ENCODE results near the gene KRTAP10-11. TPM values are rescaled to one million over a fixed set of nuclear protein-coding genes. Genes with fewer than 3 reads are reported as not detected.
"Not testable (repeated sequence)": the region's sequence is repeated elsewhere in the genome, so short reads cannot be mapped to it uniquely, and the experiment has no call there.

The KRTAP10-11 gene
- polyA plus RNA-seq, 3 donors from 2014 or later = not detected

- peaks cover 0 to 2% of the 10 kb centered on the region in 2 donors for H3K4me1 Mint-ChIP-seq
- no peak within 1 kb of the TSS for H3K4me3 Mint-ChIP-seq
- H3K27ac Mint-ChIP-seq = peak within 1 kb of the TSS in 2 of 6 donors; percentile 6 to 78
- peaks cover 6 to 12% (median 11%) of the 10 kb centered on the region in 3 donors for H3K36me3 Mint-ChIP-seq
- H3K27me3 Mint-ChIP-seq (ENCODE audit: low read depth in 3 of 3) = peaks cover 3 to 15% (median 7%) of the 10 kb centered on the region in 3 donors
- DNase-seq = no peak
- peaks cover 9 to 19% (median 10%) of the 10 kb centered on the region in 6 donors for H3K9me3 Mint-ChIP-seq
Measured at GRCh38 chr21:44637018-44637850, 9.0 kb upstream of the KRTAP10-11 start, which contains the start of gene KRTAP10-10. TSS of gene KRTAP10-10 (plus strand) at chr21:44637356. CDS start at chr21:44637418, 62 bp downstream.

DNA sequence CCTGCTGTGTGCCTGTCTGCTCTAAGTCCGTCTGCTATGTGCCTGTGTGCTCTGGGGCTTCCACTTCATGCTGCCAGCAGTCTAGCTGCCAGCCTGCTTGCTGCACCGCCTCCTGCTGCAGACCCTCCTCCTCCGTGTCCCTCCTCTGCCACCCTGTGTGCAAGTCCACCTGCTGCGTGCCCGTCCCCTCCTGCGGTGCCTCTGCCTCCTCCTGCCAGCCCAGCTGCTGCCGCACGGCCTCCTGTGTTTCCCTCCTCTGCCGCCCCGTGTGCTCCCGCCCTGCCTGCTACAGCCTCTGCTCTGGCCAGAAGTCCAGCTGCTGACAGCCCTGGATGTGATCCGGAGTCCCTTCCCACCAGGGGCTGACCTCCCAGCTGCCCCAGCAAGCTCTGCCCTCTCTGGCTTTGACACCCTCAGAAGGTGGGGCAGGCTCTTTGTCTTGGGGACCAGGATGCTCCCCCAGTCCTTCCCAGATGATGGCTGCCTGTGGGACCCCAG lies 8.3 kb upstream of the KRTAP10-11 start:
- not testable (repeated sequence) for H3K4me3 Mint-ChIP-seq, H3K4me1 Mint-ChIP-seq, DNase-seq, H3K36me3 Mint-ChIP-seq
- Mint-ChIP-seq H3K27me3 (ENCODE audit: low read depth in 3 of 3) (peaks cover 1 to 15% (median 7%) of the 10 kb centered on the region in 3 donors), H3K9me3 (peaks cover 4 to 15% (median 8%) of the 10 kb centered on the region in 6 donors), H3K27ac (peak overlapping the region in 1 of 6 donors; percentile 78)

DNA sequence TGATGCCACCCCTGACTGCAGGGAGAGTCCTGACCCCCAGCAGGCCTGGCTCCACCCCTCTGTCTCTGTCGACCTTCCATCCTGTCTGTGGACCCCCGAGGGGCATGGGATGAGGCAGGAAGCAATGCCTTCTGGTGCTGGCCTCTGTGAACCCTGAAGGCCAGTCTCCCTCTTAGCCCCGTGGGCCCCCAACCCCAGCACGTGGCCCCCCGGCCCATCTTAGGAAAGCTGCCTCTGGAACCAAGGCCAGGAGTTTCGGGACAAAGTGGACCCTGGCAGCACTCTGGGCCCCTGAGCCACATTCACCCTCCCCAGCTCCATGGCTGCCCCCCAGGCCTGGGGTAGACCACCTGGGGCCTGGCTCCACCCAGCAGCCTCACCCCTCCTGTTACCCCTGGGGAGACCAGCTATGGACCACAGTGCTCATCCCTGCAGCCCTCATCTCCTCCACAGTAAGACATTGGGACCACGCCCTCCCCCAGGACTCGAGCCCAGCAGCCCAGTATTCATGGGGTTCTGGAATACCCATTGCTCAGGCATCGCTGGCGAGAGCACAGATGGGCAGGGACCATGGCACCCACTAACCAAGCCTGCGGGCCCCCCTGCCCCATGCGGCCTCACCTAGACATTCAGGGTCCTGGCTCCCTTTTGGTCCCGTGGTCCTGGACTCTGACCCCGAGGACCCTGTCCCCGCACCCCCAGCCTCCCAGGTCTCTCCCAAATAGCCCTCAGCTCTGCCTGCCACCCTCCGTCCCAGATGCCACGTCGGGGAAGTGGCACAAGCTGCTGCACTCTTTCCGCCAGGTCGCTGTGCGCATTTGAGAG lies 7.5 kb upstream of the KRTAP10-11 start:
- Mint-ChIP-seq H3K27me3 (ENCODE audit: low read depth in 3 of 3) (peaks cover 1 to 15% (median 11%) of the 10 kb centered on the region in 3 donors), H3K9me3 (peaks cover 1 to 15% (median 7%) of the 10 kb centered on the region in 6 donors)
- not testable (repeated sequence) for H3K4me3 Mint-ChIP-seq

GRCh38 chr21:44639331-44639655 lies 6.9 kb upstream of the KRTAP10-11 start:
- Mint-ChIP-seq H3K27me3 (ENCODE audit: low read depth in 3 of 3) (peaks cover 1 to 15% (median 11%) of the 10 kb centered on the region in 3 donors), H3K4me3 (no peak overlapping the region), H3K4me1 (peaks cover 0 to 2% of the 10 kb centered on the region in 2 donors), H3K36me3 (peaks cover 4 to 12% (median 9%) of the 10 kb centered on the region in 3 donors), H3K9me3 (peaks cover 3 to 21% (median 11%) of the 10 kb centered on the region in 6 donors), H3K27ac (no peak overlapping the region)
- no peak for DNase-seq

More for the DNA sequence above, 7.5 kb upstream of the KRTAP10-11 start:
- not testable (repeated sequence) for H3K36me3 Mint-ChIP-seq, H3K27ac Mint-ChIP-seq, H3K4me1 Mint-ChIP-seq, DNase-seq

GRCh38 chr21:44640761-44641160 lies 5.5 kb upstream of the KRTAP10-11 start:
- DNase-seq = no peak
- H3K27ac Mint-ChIP-seq = no peak overlapping the region
- peaks cover 13 to 35% (median 23%) of the 10 kb centered on the region in 6 donors for H3K9me3 Mint-ChIP-seq
- peaks cover 0 to 2% of the 10 kb centered on the region in 2 donors for H3K4me1 Mint-ChIP-seq
- H3K4me3 Mint-ChIP-seq = no peak overlapping the region
- peaks cover 6 to 15% (median 11%) of the 10 kb centered on the region in 3 donors for H3K27me3 Mint-ChIP-seq (ENCODE audit: low read depth in 3 of 3)
- peaks cover 9 to 17% (median 17%) of the 10 kb centered on the region in 3 donors for H3K36me3 Mint-ChIP-seq

DNA sequence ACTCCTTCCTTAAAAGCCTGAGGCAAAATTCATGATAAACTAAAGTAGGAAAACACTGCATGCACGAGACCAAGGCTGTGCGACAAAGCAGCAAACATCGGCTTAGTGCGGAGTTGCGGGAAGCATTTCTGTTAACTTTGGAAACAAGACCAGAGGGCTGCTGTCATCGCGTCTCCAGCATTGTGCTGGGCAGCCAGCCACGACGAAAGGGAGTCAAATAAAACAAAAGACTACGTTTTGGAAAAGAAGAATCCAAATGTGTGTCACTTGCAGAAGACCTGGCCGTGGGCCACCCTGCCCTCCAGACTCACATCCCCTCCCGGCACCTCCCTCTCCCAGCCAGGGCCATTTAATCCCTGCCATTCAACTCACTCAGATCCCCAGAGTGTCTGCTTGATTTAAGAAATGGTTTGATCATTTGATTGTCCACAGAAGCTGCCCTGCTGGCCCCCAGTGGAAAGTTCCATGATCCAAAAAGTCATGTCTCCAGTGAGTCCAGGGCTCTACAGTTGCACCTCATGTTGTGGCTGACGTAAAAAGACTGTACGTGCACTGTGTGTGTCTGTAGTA lies 2.4 kb upstream of the KRTAP10-11 start:
- DNase-seq = no peak
- H3K4me3 Mint-ChIP-seq = no peak overlapping the region
- peaks cover 9 to 17% (median 17%) of the 10 kb centered on the region in 3 donors for H3K36me3 Mint-ChIP-seq
- H3K27me3 Mint-ChIP-seq (ENCODE audit: low read depth in 3 of 3) = peaks cover 10 to 13% (median 11%) of the 10 kb centered on the region in 3 donors
- peak overlapping the region in 1 of 6 donors; percentile 7 for H3K27ac Mint-ChIP-seq
- peaks cover 0 to 2% of the 10 kb centered on the region in 2 donors for H3K4me1 Mint-ChIP-seq
- H3K9me3 Mint-ChIP-seq = peaks cover 13 to 35% (median 23%) of the 10 kb centered on the region in 6 donors

DNA sequence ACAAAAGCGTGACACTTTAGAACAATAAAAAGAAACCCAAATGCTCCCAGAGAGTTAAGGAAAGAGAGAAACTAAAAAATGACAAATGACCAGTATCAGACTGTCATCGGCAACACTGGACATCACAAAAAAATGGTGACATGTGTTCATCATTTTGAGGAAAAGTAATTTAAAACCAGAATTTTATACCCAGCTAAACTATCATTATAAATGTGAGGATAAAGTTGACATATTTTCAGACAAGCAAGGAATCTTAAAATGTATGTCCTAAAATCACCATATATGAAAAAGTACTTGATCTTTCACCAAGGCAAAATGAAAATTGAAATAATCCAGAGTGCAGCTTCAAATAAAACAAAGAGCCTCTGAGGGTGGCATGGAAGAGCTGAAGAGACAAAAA lies 1.3 kb upstream of the KRTAP10-11 start:
- Mint-ChIP-seq H3K4me3 (no peak overlapping the region), H3K27me3 (ENCODE audit: low read depth in 3 of 3) (peaks cover 8 to 13% (median 9%) of the 10 kb centered on the region in 3 donors), H3K36me3 (peaks cover 9 to 17% (median 16%) of the 10 kb centered on the region in 3 donors), H3K9me3 (peaks cover 13 to 35% (median 23%) of the 10 kb centered on the region in 6 donors), H3K4me1 (no peaks in the 10 kb centered on the region), H3K27ac (no peak overlapping the region)
- DNase-seq = no peak

DNA sequence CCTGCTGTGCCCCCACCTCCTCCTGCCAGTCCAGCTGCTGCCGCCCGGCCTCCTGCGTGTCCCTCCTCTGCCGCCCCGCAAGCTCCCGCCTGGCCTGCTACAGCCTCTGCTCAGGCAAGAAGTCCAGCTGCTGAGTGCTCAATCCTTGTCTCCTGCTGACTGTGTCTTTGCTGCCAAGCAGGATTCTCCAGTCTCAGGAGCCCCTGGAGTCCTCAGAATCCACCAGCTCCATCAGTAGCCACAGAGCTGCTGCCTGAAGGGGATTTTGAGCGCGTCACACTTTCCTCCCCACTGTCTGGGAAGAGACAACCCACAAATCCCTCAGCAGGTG lies 973 bp downstream of the KRTAP10-11 start:
- peaks cover 4 to 10% (median 5%) of the 10 kb centered on the region in 3 donors for H3K27me3 Mint-ChIP-seq (ENCODE audit: low read depth in 3 of 3)
- H3K4me1 Mint-ChIP-seq = no peaks in the 10 kb centered on the region
- H3K9me3 Mint-ChIP-seq = peaks cover 10 to 30% (median 23%) of the 10 kb centered on the region in 6 donors
- peaks cover 9 to 13% (median 11%) of the 10 kb centered on the region in 3 donors for H3K36me3 Mint-ChIP-seq
- DNase-seq = no peak
- H3K4me3 Mint-ChIP-seq = no peak overlapping the region
- H3K27ac Mint-ChIP-seq = no peak overlapping the region

- Mint-ChIP-seq H3K27ac (no peak overlapping the region), H3K9me3 (peaks cover 8 to 20% (median 18%) of the 10 kb centered on the region in 6 donors), H3K4me1 (peaks cover 0 to 3% of the 10 kb centered on the region in 2 donors), H3K27me3 (ENCODE audit: low read depth in 3 of 3) (peaks cover 0 to 10% (median 5%) of the 10 kb centered on the region in 3 donors), H3K36me3 (peaks cover 9 to 13% (median 11%) of the 10 kb centered on the region in 3 donors), H3K4me3 (no peak overlapping the region)
- DNase-seq = no peak
Measured at GRCh38 chr21:44648557-44649311, 2.5 kb downstream of the KRTAP10-11 start.

- Mint-ChIP-seq H3K4me3 (no peak overlapping the region), H3K36me3 (peaks cover 3 to 5% (median 5%) of the 10 kb centered on the region in 3 donors), H3K4me1 (peaks cover 1 to 10% of the 10 kb centered on the region in 2 donors), H3K9me3 (peaks cover 8 to 11% (median 9%) of the 10 kb centered on the region in 6 donors), H3K27me3 (ENCODE audit: low read depth in 3 of 3) (peaks cover 1 to 7% (median 3%) of the 10 kb centered on the region in 3 donors), H3K27ac (no peak overlapping the region)
- no peak for DNase-seq
Measured at GRCh38 chr21:44649521-44650100, 3.4 kb downstream of the KRTAP10-11 start.

- peak overlapping the region in 2 of 6 donors; percentile 21 to 75 for H3K27ac Mint-ChIP-seq
- peaks cover 8 to 18% of the 10 kb centered on the region in 2 donors for H3K4me1 Mint-ChIP-seq
- no peaks in the 10 kb centered on the region for H3K36me3 Mint-ChIP-seq
- no peak for DNase-seq
- no peak overlapping the region for H3K4me3 Mint-ChIP-seq
- H3K27me3 Mint-ChIP-seq (ENCODE audit: low read depth in 3 of 3) = peaks cover 1 to 5% (median 2%) of the 10 kb centered on the region in 3 donors
- peaks cover 2 to 4% (median 3%) of the 10 kb centered on the region in 6 donors for H3K9me3 Mint-ChIP-seq
Measured at GRCh38 chr21:44650265-44650972, 4.2 kb downstream of the KRTAP10-11 start.
